K562 (cell line): ENCODE measurements around the gene ARHGEF12. TPM values are rescaled to one million over a fixed set of nuclear protein-coding genes. Genes with fewer than 3 reads are reported as not detected.
A peak's percentile ranks its signal among the peaks of the same experiment; 100 is the strongest.

Experiments used
- ATAC-seq: fragments of 200-7000 bp; cut with Tn5 transposase; 3 replicates; pipeline ENCODE4 v1.9.1; 2020; ENCODE audit warnings: moderate library complexity
- BruUV-seq: library from RNA; stranded (reverse); fragments of 400-500 nt; replicated peaks from 2 replicates; lab custom pipeline; 2021; lab: Mats Ljungman, UMichigan
- CTCF ChIA-PET: fragments of 300-600 bp; formaldehyde crosslinking; extraction: SDS; loops from one replicate; lab custom pipeline; 2021; ENCODE audit warnings: low intra/inter-chr PET ratio; lab: Yijun Ruan, JAX
- POLR2A ChIA-PET: fragments of 300-600, 350-650 bp; sonication (Branson Sonifier 250); formaldehyde crosslinking; extraction: SDS; loops from one replicate; lab custom pipeline; 2021; ENCODE audit warnings: antibody characterized with exemption, inconsistent platforms; lab: Yijun Ruan, JAX
- DNase-seq, 4 experiments: peaks; one replicate each; pipeline versions ENCODE4 v3.0.0 to v3.0.0-alpha.2; 2011 to 2018; ENCODE audit warnings: low spot score in 3 of 4, mixed read lengths in 3 of 4; ENCODE audit errors: extremely low read depth in 1 of 4
- FAIRE-seq: peaks from 2 replicates; lab custom pipeline; 2011; peaks lifted over from hg19 to GRCh38; lab: Jason Lieb, UNC
- H2AFZ ChIP-seq: 2 replicates; pipeline ENCODE4 v1.6.0; 2011; ENCODE audit warnings: low read depth, low read length, control low read depth, inconsistent platforms
- H3K27ac ChIP-seq: fragments of 200-600 bp; 3 replicates; pipeline ENCODE4 v1.8.0; 2011; ENCODE audit warnings: low read depth, mild to moderate bottlenecking, control low read depth, inconsistent platforms, low read length, moderate library complexity, mixed read lengths; ENCODE audit errors: extremely low read depth
- H3K27me3 ChIP-seq, 2 experiments: fragments of 300-600 bp in 1 of 2; 2 replicates in 1 of 2; 3 replicates in 1 of 2; pipeline versions ENCODE4 v1.6.0 to v1.8.0; 2011; ENCODE audit warnings: inconsistent platforms in 2 of 2, low read length in 2 of 2, mild to moderate bottlenecking in 1 of 2, mixed read lengths in 1 of 2, moderate library complexity in 1 of 2; ENCODE audit not compliant: control insufficient read depth in 2 of 2, insufficient read depth in 2 of 2
- H3K36me3 ChIP-seq: fragments of 300-600 bp; 3 replicates; pipeline ENCODE4 v1.8.0; 2011; ENCODE audit warnings: mild to moderate bottlenecking, low read length, inconsistent platforms; ENCODE audit not compliant: control insufficient read depth, insufficient read depth
- H3K4me1 ChIP-seq, 2 experiments: fragments of 200-600 bp in 1 of 2; replicated peaks in 1 of 2; 2 replicates in 1 of 2; 3 replicates in 1 of 2; pipeline versions ENCODE4 v1.5.1 to v1.8.0; 2011; ENCODE audit warnings: inconsistent platforms in 2 of 2, low read length in 2 of 2, mild to moderate bottlenecking in 1 of 2, mixed read lengths in 1 of 2, moderate library complexity in 1 of 2; ENCODE audit not compliant: control insufficient read depth in 2 of 2, insufficient read depth in 2 of 2
- H3K4me2 ChIP-seq: 2 replicates; pipeline ENCODE4 v1.6.1; 2011; ENCODE audit warnings: low read length, control low read depth, inconsistent platforms, mixed read lengths; ENCODE audit not compliant: insufficient read depth
- H3K4me3 ChIP-seq: fragments of 200-600 bp; sonication (generic), shearing (Covaris generic); 2 replicates; pipeline ENCODE4 v1.5.1; 2016; ENCODE audit warnings: control low read depth, inconsistent platforms
- H3K79me2 ChIP-seq: fragments of 200-600 bp; 3 replicates; pipeline ENCODE4 v1.8.0; 2011; ENCODE audit warnings: low read length, inconsistent platforms; ENCODE audit not compliant: control insufficient read depth, insufficient read depth
- H3K9ac ChIP-seq, 2 experiments: 2 replicates each; pipeline versions ENCODE4 v1.6.0 to v1.6.1; 2011; ENCODE audit warnings: low read depth in 2 of 2, low read length in 2 of 2, control low read depth in 1 of 2, inconsistent platforms in 1 of 2, mild to moderate bottlenecking in 1 of 2, mixed read lengths in 1 of 2; ENCODE audit not compliant: insufficient read depth in 1 of 2
- H3K9me1 ChIP-seq: one replicate; pipeline ENCODE4 v1.6.0; 2011; ENCODE audit warnings: inconsistent platforms, mild to moderate bottlenecking, low read length, moderate library complexity; ENCODE audit not compliant: control insufficient read depth, insufficient read depth
- H3K9me3 ChIP-seq: replicated peaks from 2 replicates; pipeline ENCODE4 v1.5.1; 2011; ENCODE audit warnings: low read depth, low read length, inconsistent platforms; ENCODE audit not compliant: control insufficient read depth, insufficient read depth
- H4K20me1 ChIP-seq: replicated peaks from 2 replicates; pipeline ENCODE4 v1.6.1; 2011; ENCODE audit warnings: low read length, inconsistent platforms, mixed read lengths; ENCODE audit not compliant: control insufficient read depth, insufficient read depth
- E2F3 ChIP-seq: fragments of 250-450 bp; sonication (Bioruptor Pico); IDR thresholded peaks from 2 replicates; pipeline ENCODE4 v1.4.0; 2020; ENCODE audit warnings: mild to moderate bottlenecking
- HCFC1 ChIP-seq: IDR thresholded peaks from 2 replicates; pipeline ENCODE4 v1.6.1; 2012; ENCODE audit warnings: low read depth, low read length, improper control_type of control experiment
- PCBP1 ChIP-seq: fragments of 200-400 bp; formaldehyde crosslinking; IDR thresholded peaks from 2 replicates; pipeline ENCODE4 v1.6.1; 2018; ENCODE audit warnings: mild to moderate bottlenecking, low read depth, low read length; ENCODE audit not compliant: poor library complexity, severe bottlenecking
- RBM25 ChIP-seq: fragments of 200-400 bp; formaldehyde crosslinking; IDR thresholded peaks from 2 replicates; pipeline ENCODE4 v1.6.1; 2018; ENCODE audit warnings: low read length, low read depth, moderate library complexity; ENCODE audit not compliant: severe bottlenecking
- ZBTB12 ChIP-seq: fragments of 250-450 bp; sonication (Bioruptor Pico); IDR thresholded peaks from 2 replicates; pipeline ENCODE4 v1.4.0; 2020
- ZNF124 ChIP-seq: sonication (generic); formaldehyde crosslinking; IDR thresholded peaks from 2 replicates; pipeline ENCODE4 v1.8.1; 2022; ENCODE audit warnings: missing genetic modification reagents
- WGBS: fragments of 100-300 bp; shearing (Covaris generic); methylation state at CpG from one replicate; pipeline ENCODE4 v1.1.6; 2016; ENCODE audit warnings: low coverage, mixed read lengths; ENCODE audit not compliant: insufficient coverage; ENCODE audit errors: missing lambda C conversion rate; 5-methylcytosine and 5-hydroxymethylcytosine counted together
- in situ Hi-C: fragments of 300-500 bp; cut with MboI; formaldehyde crosslinking; loops from 4 replicates; pipeline ENCODE4 v1.15.0; 2018; ENCODE audit warnings: inconsistent platforms, mixed read lengths
- intact Hi-C: fragments of 100-400 bp; cut with micrococcal nuclease; formaldehyde crosslinking; loops from 2 replicates; pipeline ENCODE4 v1.14.2; 2022
- polyA plus RNA-seq, 8 experiments: library from polyadenylated mRNA; depleted of rRNA in 4 of 8; stranded (reverse) in 5 of 8; unstranded in 3 of 8; fragments of >200 nt; fragmentation: Nextera tagmentation in 2 of 8; fragmentation: Illumina TruSeq in 1 of 8; extraction: Ambion mirVana in 2 of 8; extraction: Trizol in 1 of 8; gene quantifications; 2 replicates each; pipeline versions ENCODE4 v1.2.1 to v1.2.3, GENCODE V29; 2011 to 2014; ENCODE audit warnings: inconsistent platforms in 1 of 8, missing spikeins in 1 of 8
- total RNA-seq, 7 experiments: library from RNA; depleted of rRNA in 6 of 7; stranded (reverse); fragments of >200 nt in 6 of 7; fragmentation: Illumina TruSeq in 2 of 7; extraction: Trizol in 2 of 7; gene quantifications; 2 replicates each; pipeline versions ENCODE4 v1.2.1 to v1.2.3, GENCODE V29; 2011 to 2021; ENCODE audit warnings: low replicate concordance in 1 of 7

Gene ARHGEF12
- total and polyA plus RNA-seq, 9 of the 15 experiments (the other 6 are each of a cell fraction or from before 2014, with no cell fraction given) = 3.5 to 51.7 (median 29.5) TPM

DNA sequence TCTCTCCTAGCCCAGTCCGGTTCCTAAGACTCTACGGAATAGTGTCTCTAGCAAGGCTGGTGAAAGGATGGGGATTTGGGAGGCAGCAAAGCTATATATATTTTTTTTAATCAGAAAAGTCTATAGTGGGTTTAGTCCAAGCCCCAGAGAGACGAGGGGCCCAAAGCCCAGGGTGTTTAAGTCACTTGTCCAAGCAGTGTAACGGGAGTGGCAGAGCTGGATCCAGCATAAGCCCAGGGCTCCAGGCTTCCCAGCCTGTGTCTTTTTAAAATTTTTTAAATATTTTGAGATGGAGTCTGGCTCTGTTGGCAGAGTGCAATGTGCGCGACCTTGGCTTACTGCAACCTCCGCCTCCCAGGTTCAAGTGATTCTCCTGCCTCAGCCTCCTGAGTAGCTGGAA is 182.1 kb downstream of the ARHGEF12 start (continued):
- TF ChIP-seq ZBTB12 (no peak), E2F3 (no peak), ZNF124 (CRISPR knock-in tag) (no peak)

- in situ Hi-C loops = no loop called here
- no peak for FAIRE-seq
Observed at GRCh38 chr11:120519474-120519873, 183.3 kb downstream of the ARHGEF12 start.

More at GRCh38 chr11:120519474-120519873, 183.3 kb downstream of the ARHGEF12 start:
- Histone ChIP-seq H3K4me3 (no peak overlapping the region), H3K27me3 (peaks cover 49 to 94% of the 10 kb centered on the region in 2 experiments; a peak in 4 of 5 replicates), H3K27ac (no peak overlapping the region), H3K9me3 (no peaks in the 10 kb centered on the region), H3K4me2 (no peak overlapping the region), H4K20me1 (peaks cover 17% of the 10 kb centered on the region), H3K4me1 (peaks cover 0 to 6% of the 10 kb centered on the region in 2 experiments; a peak in 1 of 5 replicates), H3K79me2 (no peaks in the 10 kb centered on the region), H3K9me1 (no peaks in the 10 kb centered on the region), H3K36me3 (no peaks in the 10 kb centered on the region), H2AFZ (no peak overlapping the region), H3K9ac (no peak overlapping the region)
- ChIA-PET CTCF (no interaction called here), POLR2A (no interaction called here)
- no peak for ATAC-seq
- BruUV-seq = no TSS peak
- TF ChIP-seq HCFC1 (no peak), RBM25 (peak; percentile 62), PCBP1 (no peak)
- WGBS = 2% methylated on average over 3 of the region's 3 CpGs
- intact Hi-C loops = no loop called here
- no peak for DNase-seq
